HepG2 (cell line): ENCODE measurements around the gene MOV10L1. TPM values are rescaled to one million over a fixed set of nuclear protein-coding genes. Genes with fewer than 3 reads are reported as not detected.
A peak's percentile ranks its signal among the peaks of the same experiment; 100 is the strongest.

Experiments used
- ATAC-seq: fragments of 200-7000 bp; cut with Tn5 transposase; 3 replicates; pipeline ENCODE4 v1.9.1; 2020; ENCODE audit warnings: mild to moderate bottlenecking, moderate library complexity
- BruUV-seq: library from RNA; stranded (reverse); fragments of 400-500 nt; replicated peaks from 2 replicates; lab custom pipeline; 2021; lab: Mats Ljungman, UMichigan
- CTCF ChIA-PET: fragments of 300-600 bp; formaldehyde crosslinking; extraction: SDS; loops from one replicate; lab custom pipeline; 2021; ENCODE audit warnings: low total read pairs, inconsistent platforms, low intra/inter-chr PET ratio; lab: Yijun Ruan, JAX
- POLR2A ChIA-PET: fragments of 350-600 bp; sonication (Branson Sonifier 250); formaldehyde crosslinking; loops from one replicate; lab custom pipeline; 2020; ENCODE audit warnings: antibody characterized with exemption, inconsistent platforms; lab: Yijun Ruan, JAX
- DNase-seq: peaks from one replicate; pipeline ENCODE4 v3.0.0-alpha.2; 2015; ENCODE audit warnings: low spot score
- FAIRE-seq: peaks from 3 replicates; lab custom pipeline; 2011; peaks lifted over from hg19 to GRCh38; lab: Jason Lieb, UNC
- H2AFZ ChIP-seq: one replicate; pipeline ENCODE4 v1.6.1; 2011; ENCODE audit warnings: low read length, inconsistent platforms
- H3K27ac ChIP-seq: fragments of 300-600 bp; 3 replicates; pipeline ENCODE4 v1.8.0; 2011; ENCODE audit warnings: mixed run types, mild to moderate bottlenecking, mixed read lengths, low read length, inconsistent platforms; ENCODE audit not compliant: insufficient read depth; ENCODE audit errors: extremely low read length
- H3K27me3 ChIP-seq, 2 experiments: fragments of 200-600 bp in 1 of 2; 2 replicates in 1 of 2; 3 replicates in 1 of 2; pipeline versions ENCODE4 v1.6.0 to v1.8.0; 2011; ENCODE audit warnings: low read length in 2 of 2, mild to moderate bottlenecking in 2 of 2, moderate library complexity in 2 of 2, inconsistent platforms in 1 of 2; ENCODE audit not compliant: insufficient read depth in 2 of 2, control insufficient read depth in 1 of 2
- H3K36me3 ChIP-seq, 2 experiments: fragments of 200-600 bp in 1 of 2; replicated peaks in 1 of 2; 2 replicates in 1 of 2; 3 replicates in 1 of 2; pipeline versions ENCODE4 v1.5.1 to v1.8.0; 2011; ENCODE audit warnings: low read length in 2 of 2, inconsistent platforms in 1 of 2; ENCODE audit not compliant: insufficient read depth in 2 of 2, control insufficient read depth in 1 of 2
- H3K4me1 ChIP-seq: 2 replicates; pipeline ENCODE4 v1.5.1; 2012; ENCODE audit warnings: low read length, inconsistent platforms; ENCODE audit not compliant: insufficient read depth
- H3K4me2 ChIP-seq: 2 replicates; pipeline ENCODE4 v1.6.0; 2011; ENCODE audit warnings: low read depth, low read length, inconsistent platforms
- H3K4me3 ChIP-seq, 3 experiments: fragments of 200-600 bp in 1 of 3; sonication (generic), shearing (Covaris generic) in 1 of 3; replicated peaks in 1 of 3; 2 replicates each; pipeline ENCODE4 v1.5.1; 2011 to 2016; ENCODE audit warnings: low read length in 3 of 3, inconsistent platforms in 2 of 3, low read depth in 2 of 3, mild to moderate bottlenecking in 2 of 3, control low read depth in 1 of 3, mixed read lengths in 1 of 3; ENCODE audit not compliant: insufficient read depth in 1 of 3
- H3K79me2 ChIP-seq: one replicate; pipeline ENCODE4 v1.6.1; 2011; ENCODE audit warnings: low read length, inconsistent platforms; ENCODE audit not compliant: insufficient read depth
- H3K9ac ChIP-seq: 2 replicates; pipeline ENCODE4 v1.6.0; 2011; ENCODE audit warnings: mild to moderate bottlenecking, low read depth, low read length, inconsistent platforms; ENCODE audit not compliant: insufficient read depth
- H3K9me3 ChIP-seq: 2 replicates; pipeline ENCODE4 v1.5.1; 2012; ENCODE audit warnings: mild to moderate bottlenecking, low read length
- H4K20me1 ChIP-seq: 2 replicates; pipeline ENCODE4 v1.6.0; 2011; ENCODE audit warnings: inconsistent platforms, mild to moderate bottlenecking, low read length, moderate library complexity; ENCODE audit not compliant: insufficient read depth
- ATRX ChIP-seq: sonication (generic); formaldehyde crosslinking; IDR thresholded peaks from 2 replicates; pipeline ENCODE4 v1.4.0; 2020; ENCODE audit warnings: missing genetic modification reagents, borderline replicate concordance
- BORCS8-MEF2B ChIP-seq: sonication (generic); formaldehyde crosslinking; IDR thresholded peaks from 2 replicates; pipeline ENCODE4 v1.8.0; 2022; ENCODE audit warnings: mild to moderate bottlenecking, missing genetic modification reagents
- HIVEP1 ChIP-seq: sonication (generic); formaldehyde crosslinking; IDR thresholded peaks from 2 replicates; pipeline ENCODE4 v1.4.0; 2020; ENCODE audit warnings: mild to moderate bottlenecking, missing genetic modification reagents
- NR2F2 ChIP-seq: IDR thresholded peaks from 2 replicates; pipeline ENCODE4 v1.6.1; 2012; ENCODE audit warnings: low read depth, inconsistent platforms, borderline replicate concordance
- PCBP1 ChIP-seq: fragments of 200-400 bp; formaldehyde crosslinking; IDR thresholded peaks from 2 replicates; pipeline ENCODE4 v1.6.1; 2017; ENCODE audit warnings: mild to moderate bottlenecking, low read depth, low read length, borderline replicate concordance
- PPARG ChIP-seq: conservative IDR thresholded peaks from 2 replicates; pipeline ENCODE4 v1.6.1; 2016; ENCODE audit warnings: missing biosample characterization, missing genetic modification reagents
- RBFOX2 ChIP-seq: fragments of 200-400 bp; formaldehyde crosslinking; IDR thresholded peaks from 2 replicates; pipeline ENCODE4 v1.6.1; 2017; ENCODE audit warnings: low read depth, mild to moderate bottlenecking, low read length
- SP2 ChIP-seq: sonication (generic); formaldehyde crosslinking; IDR thresholded peaks from 2 replicates; pipeline ENCODE4 v1.5.1; 2020; ENCODE audit warnings: mild to moderate bottlenecking, missing genetic modification reagents
- ZNF496 ChIP-seq: sonication (generic); formaldehyde crosslinking; IDR thresholded peaks from 2 replicates; pipeline ENCODE4 v1.8.1; 2023; ENCODE audit warnings: mild to moderate bottlenecking, moderate library complexity, missing genetic modification reagents; ENCODE audit not compliant: insufficient replicate concordance
- ZNF501 ChIP-seq: sonication (generic); formaldehyde crosslinking; IDR thresholded peaks from 2 replicates; pipeline ENCODE4 v1.5.1; 2020; ENCODE audit warnings: mild to moderate bottlenecking, moderate library complexity, missing genetic modification reagents
- ZNF670 ChIP-seq: sonication (generic); formaldehyde crosslinking; IDR thresholded peaks from 2 replicates; pipeline ENCODE4 v1.8.0; 2022; ENCODE audit warnings: mild to moderate bottlenecking, missing genetic modification reagents, borderline replicate concordance
- ZNF687 ChIP-seq: sonication (generic); formaldehyde crosslinking; IDR thresholded peaks from 2 replicates; pipeline ENCODE4 v1.5.1; 2020; ENCODE audit warnings: mild to moderate bottlenecking, missing genetic modification reagents, moderate library complexity
- ZNF746 ChIP-seq: sonication (generic); formaldehyde crosslinking; IDR thresholded peaks from 2 replicates; pipeline ENCODE4 v1.8.0; 2022; ENCODE audit warnings: mild to moderate bottlenecking, missing genetic modification reagents
- WGBS: methylation state at CpG from one replicate; pipeline ENCODE4 v1.1.6; 2017; ENCODE audit warnings: low lambda C conversion rate; 5-methylcytosine and 5-hydroxymethylcytosine counted together
- in situ Hi-C: cut with HindIII; loops from 2 replicates; pipeline ENCODE4 v1.10.0; 2017; ENCODE audit warnings: low pct_unique_long_range_greater_than_20kb; ENCODE audit not compliant: extremely low pct_ligation_motif_present
- intact Hi-C: fragments of 100-400 bp; cut with micrococcal nuclease; formaldehyde crosslinking; loops from one replicate; pipeline ENCODE4 v1.10.0; 2022; ENCODE audit not compliant: unreplicated experiment
- polyA plus RNA-seq, 8 experiments: library from polyadenylated mRNA; depleted of rRNA in 3 of 8; stranded (reverse) in 7 of 8; unstranded in 1 of 8; fragments of >200 nt; fragmentation: Illumina TruSeq in 4 of 8; extraction: Trizol in 4 of 8; gene quantifications; 2 replicates each; pipeline versions ENCODE4 v1.2.1 to v1.2.3, GENCODE V29; 2011 to 2016; ENCODE audit warnings: low read depth in 4 of 8, missing spikeins in 1 of 8, mixed read lengths in 1 of 8; ENCODE audit not compliant: insufficient read depth in 1 of 8
- total RNA-seq, 5 experiments: library from RNA; depleted of rRNA; stranded (reverse); fragments of >200 nt; fragmentation: Illumina TruSeq; extraction: Trizol; gene quantifications; 2 replicates each; pipeline ENCODE4 v1.2.3, GENCODE V29; 2016; ENCODE audit warnings: low read depth in 1 of 5

MOV10L1 gene
- total and polyA plus RNA-seq, 2 of the 13 experiments (the other 11 are each of a cell fraction or from before 2014, with no cell fraction given), result 0.11 to 0.12 TPM

DNA sequence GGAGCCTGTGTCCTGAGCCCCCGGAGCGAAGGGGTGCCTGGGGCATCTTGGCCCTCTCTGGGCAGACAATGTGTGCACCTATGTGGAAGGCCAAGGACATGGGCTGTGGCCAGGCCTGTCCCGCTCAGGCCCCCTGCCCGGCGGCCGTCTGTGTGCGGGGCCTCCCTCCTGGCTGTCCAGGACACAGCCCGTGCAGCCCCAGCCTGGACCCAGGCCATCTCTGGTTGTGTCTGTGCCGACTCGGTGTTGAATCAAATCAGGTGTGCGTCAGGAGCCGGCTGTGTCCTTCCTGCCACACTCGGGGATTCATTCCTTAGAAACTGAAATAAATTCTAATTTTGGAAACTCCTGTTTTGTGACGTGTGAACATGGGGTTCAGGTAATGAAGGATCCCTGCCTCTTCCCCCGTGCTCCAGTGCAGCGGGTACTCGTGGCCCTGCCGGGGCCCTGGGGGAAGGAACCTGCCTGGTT, 109.5 kb downstream of the MOV10L1 start:
- Histone ChIP-seq H3K9me3 (no peaks in the 10 kb centered on the region), H3K4me3 (no peak overlapping the region), H3K4me1 (peaks cover 27% of the 10 kb centered on the region), H3K4me2 (peak overlapping the region; percentile 80; the same call in 1 of the 2 replicates), H3K79me2 (peaks cover 14% of the 10 kb centered on the region), H3K36me3 (peaks cover 10 to 14% of the 10 kb centered on the region in 2 experiments; a peak in 4 of 5 replicates), H3K27me3 (no peaks in the 10 kb centered on the region), H2AFZ (no peak overlapping the region), H3K9ac (no peak overlapping the region; the same call in 1 of the 2 replicates), H4K20me1 (peaks cover 11% of the 10 kb centered on the region), H3K27ac (no peak overlapping the region)
- no peak for TF ChIP-seq ZNF496 (CRISPR knock-in tag)
- TF ChIP-seq HIVEP1 (CRISPR knock-in tag), result 0 out of 2 replicates have a peak, but pooled peaks have one; percentile 0
- peak; percentile 27; the same call in 1 of the 2 replicates for TF ChIP-seq RBFOX2
- in situ Hi-C loops, result no loop called here
- no peak for DNase-seq
- POLR2A ChIA-PET, result no interaction called here
- BruUV-seq, result no TSS peak
- intact Hi-C loops, result no loop called here
- WGBS, result 86% methylated on average over 13 of the region's 18 CpGs
- ATAC-seq, result no peak
- CTCF ChIA-PET, result no interaction called here
- no peak for FAIRE-seq

GRCh38 chr22:50199829-50200460, 110.1 kb downstream of the MOV10L1 start:
- ATAC-seq (peak; percentile 36), FAIRE-seq (no peak), DNase-seq (no peak)
- peaks cover 5 to 8% of the 10 kb centered on the region in 2 experiments; a peak in 3 of 5 replicates for H3K36me3 ChIP-seq
- no peaks in the 10 kb centered on the region for H3K27me3 ChIP-seq
- ChIA-PET CTCF (no interaction called here), POLR2A (no interaction called here)
- WGBS, result 40% methylated on average over 18 of the region's 34 CpGs
- peak overlapping the region; percentile 27 for H3K27ac ChIP-seq
- H3K4me3 ChIP-seq, result peak overlapping the region; percentile 70 to 91 (median 88); a peak in 5 of 6 replicates
- no peaks in the 10 kb centered on the region for H3K9me3 ChIP-seq
- intact Hi-C loops, result no loop called here
- BruUV-seq, result no TSS peak
- no peak overlapping the region for H2AFZ ChIP-seq
- H3K4me2 ChIP-seq, result peak overlapping the region; percentile 80
- peak overlapping the region; percentile 67 for H3K9ac ChIP-seq
- peaks cover 14% of the 10 kb centered on the region for H3K79me2 ChIP-seq
- in situ Hi-C loops, result no loop called here
- H4K20me1 ChIP-seq, result peaks cover 11% of the 10 kb centered on the region
- H3K4me1 ChIP-seq, result peaks cover 33% of the 10 kb centered on the region
- peak; percentile 52; the same call in 1 of the 2 replicates for TF ChIP-seq ZNF501 (CRISPR knock-in tag)
- TF ChIP-seq RBFOX2, result no peak
- no peak for TF ChIP-seq ZNF670 (CRISPR knock-in tag)
- 0 out of 2 replicates have a peak, but pooled peaks have one; percentile 27 for TF ChIP-seq SP2 (CRISPR knock-in tag)
- no peak for TF ChIP-seq PPARG
- no peak for TF ChIP-seq NR2F2
- 0 out of 2 replicates have a peak, but pooled peaks have one; percentile 29 for TF ChIP-seq PCBP1
- peak; percentile 43; the same call in 1 of the 2 replicates for TF ChIP-seq ZNF687 (CRISPR knock-in tag)
- no peak for TF ChIP-seq ATRX (CRISPR knock-in tag)
- no peak for TF ChIP-seq BORCS8-MEF2B (CRISPR knock-in tag)
- TF ChIP-seq ZNF746 (CRISPR knock-in tag), result no peak
